ENCODE results near the gene SNX3. TPM values are rescaled to one million over a fixed set of nuclear protein-coding genes. Genes with fewer than 3 reads are reported as not detected.

Gene SNX3
- polyA plus RNA-seq, 1 donor from 2014 or later = 135 TPM

DNA sequence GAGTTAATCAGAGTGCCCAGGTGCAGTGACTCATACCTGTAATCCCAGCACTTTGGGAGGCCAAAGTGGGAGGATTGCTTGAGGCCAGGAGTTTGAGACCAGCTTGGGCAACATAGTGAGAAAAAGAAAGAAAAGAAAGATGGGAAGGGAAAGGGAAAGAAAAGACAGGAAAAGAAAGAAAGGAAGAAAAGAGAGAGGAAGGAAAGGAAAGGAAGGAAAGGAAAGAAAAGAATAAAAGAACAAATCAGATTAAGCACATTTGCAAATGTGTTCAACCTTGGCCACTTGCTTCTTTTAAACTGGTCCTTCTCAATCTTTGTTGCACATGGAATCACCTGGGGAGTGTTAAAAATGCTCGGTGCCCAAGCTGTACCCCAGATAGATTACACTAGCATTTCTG, 67.0 kb downstream of the SNX3 start:
- Histone ChIP-seq H2AFZ (ENCODE audit: low read depth, low read length) (no peak overlapping the region), H4K20me1 (ENCODE audit: insufficient read depth) (no peaks in the 10 kb centered on the region), H3K27me3 (ENCODE audit: insufficient read depth, low read depth, low read length) (no peaks in the 10 kb centered on the region), H3K36me3 (ENCODE audit: insufficient read depth, low read length) (no peaks in the 10 kb centered on the region), H3F3A (ENCODE audit: insufficient read depth, low read length, poor library complexity, severe bottlenecking) (no peaks in the 10 kb centered on the region), H3K9ac (ENCODE audit: low read length) (no peak overlapping the region), H3K9me2 (ENCODE audit: insufficient read depth, low read length) (no peaks in the 10 kb centered on the region), H3K4me3 (ENCODE audit: low read length) (no peak overlapping the region), H3K9me3 (ENCODE audit: low read length) (no peaks in the 10 kb centered on the region), H3K4me2 (ENCODE audit: low read length) (no peak overlapping the region), H3K79me2 (replicated peaks; ENCODE audit: insufficient read depth, low read length) (no peaks in the 10 kb centered on the region), H3K27ac (ENCODE audit: low read length) (no peak overlapping the region)
- TF ChIP-seq EZH2 (IDR thresholded peaks at IDR 0.05; ENCODE audit: borderline replicate concordance, insufficient read depth, low read length, poor library complexity, severe bottlenecking) (no peak), SMC3 (conservative IDR thresholded peaks at IDR 0.05; ENCODE audit: poor library complexity) (no peak), EP300 (conservative IDR thresholded peaks at IDR 0.05; ENCODE audit: poor library complexity, severe bottlenecking) (no peak)
- TF ChIP-seq, protein P1, sequence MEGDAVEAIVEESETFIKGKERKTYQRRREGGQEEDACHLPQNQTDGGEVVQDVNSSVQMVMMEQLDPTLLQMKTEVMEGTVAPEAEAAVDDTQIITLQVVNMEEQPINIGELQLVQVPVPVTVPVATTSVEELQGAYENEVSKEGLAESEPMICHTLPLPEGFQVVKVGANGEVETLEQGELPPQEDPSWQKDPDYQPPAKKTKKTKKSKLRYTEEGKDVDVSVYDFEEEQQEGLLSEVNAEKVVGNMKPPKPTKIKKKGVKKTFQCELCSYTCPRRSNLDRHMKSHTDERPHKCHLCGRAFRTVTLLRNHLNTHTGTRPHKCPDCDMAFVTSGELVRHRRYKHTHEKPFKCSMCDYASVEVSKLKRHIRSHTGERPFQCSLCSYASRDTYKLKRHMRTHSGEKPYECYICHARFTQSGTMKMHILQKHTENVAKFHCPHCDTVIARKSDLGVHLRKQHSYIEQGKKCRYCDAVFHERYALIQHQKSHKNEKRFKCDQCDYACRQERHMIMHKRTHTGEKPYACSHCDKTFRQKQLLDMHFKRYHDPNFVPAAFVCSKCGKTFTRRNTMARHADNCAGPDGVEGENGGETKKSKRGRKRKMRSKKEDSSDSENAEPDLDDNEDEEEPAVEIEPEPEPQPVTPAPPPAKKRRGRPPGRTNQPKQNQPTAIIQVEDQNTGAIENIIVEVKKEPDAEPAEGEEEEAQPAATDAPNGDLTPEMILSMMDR (IDR thresholded peaks at IDR 0.05; ENCODE audit: poor library complexity, severe bottlenecking) = no peak

DNA sequence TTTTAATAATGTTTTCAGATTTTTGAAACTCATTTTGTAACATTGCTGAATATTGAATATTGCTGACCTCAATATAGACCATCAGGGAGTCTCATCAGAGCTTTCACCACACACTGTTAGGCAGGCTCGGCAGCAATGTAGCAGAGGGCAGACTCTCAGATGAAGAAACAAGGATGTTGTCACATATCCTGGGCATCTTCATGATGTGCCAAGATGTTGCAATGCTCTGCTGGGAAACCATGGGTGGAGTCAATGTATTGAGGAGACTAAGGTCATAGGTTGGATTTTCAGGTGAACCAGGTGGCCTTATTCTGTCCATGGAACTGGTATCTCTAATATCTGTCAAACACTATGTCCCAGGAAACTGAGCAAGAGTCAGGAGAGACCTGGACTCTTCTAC, 67.7 kb downstream of the SNX3 start:
- Histone ChIP-seq H4K20me1 (ENCODE audit: insufficient read depth) (no peaks in the 10 kb centered on the region), H3K9ac (ENCODE audit: low read length) (no peak overlapping the region)
- TF ChIP-seq MXI1 (conservative IDR thresholded peaks at IDR 0.05; ENCODE audit: poor library complexity, severe bottlenecking) (no peak), EZH2 (IDR thresholded peaks at IDR 0.05; ENCODE audit: borderline replicate concordance, insufficient read depth, low read length, poor library complexity, severe bottlenecking) (no peak), TAF1 (IDR thresholded peaks at IDR 0.05; ENCODE audit: low read depth) (no peak), POLR2AphosphoS5 (IDR thresholded peaks at IDR 0.05) (no peak)

DNA sequence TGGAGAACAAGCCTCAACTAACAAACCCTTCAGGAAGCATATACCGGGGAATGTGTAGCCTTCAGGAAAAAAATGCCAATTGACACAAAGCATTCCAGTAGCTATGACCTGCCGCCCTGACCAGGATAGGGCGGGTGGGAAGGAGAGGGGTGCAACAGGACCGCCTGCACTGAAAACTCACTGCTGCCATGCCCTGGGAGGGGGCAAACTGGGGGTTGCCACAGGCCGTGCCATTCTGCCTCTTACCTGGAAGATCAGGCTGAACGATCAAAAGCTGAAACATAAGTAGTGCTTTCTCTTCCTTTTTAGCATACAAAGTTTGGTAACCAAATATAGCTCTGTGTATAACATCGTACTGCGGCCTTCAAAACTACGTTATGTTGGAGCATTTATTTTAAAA, 73.3 kb downstream of the SNX3 start:
- H3K9ac ChIP-seq (ENCODE audit: low read length) = no peak overlapping the region
- no peaks in the 10 kb centered on the region for H3K9me3 ChIP-seq (ENCODE audit: low read length)
- no peaks in the 10 kb centered on the region for H3K9me2 ChIP-seq (ENCODE audit: insufficient read depth, low read length)
- H3K4me3 ChIP-seq (ENCODE audit: low read length) = no peak overlapping the region
- no peak overlapping the region for H3K27ac ChIP-seq (ENCODE audit: low read length)
- no peaks in the 10 kb centered on the region for H4K20me1 ChIP-seq (ENCODE audit: insufficient read depth)
- H3K27me3 ChIP-seq (ENCODE audit: insufficient read depth, low read depth, low read length) = no peaks in the 10 kb centered on the region
- no peak overlapping the region for H3K4me2 ChIP-seq (ENCODE audit: low read length)
- H3K79me2 ChIP-seq (replicated peaks; ENCODE audit: insufficient read depth, low read length) = no peaks in the 10 kb centered on the region
- no peaks in the 10 kb centered on the region for H3K36me3 ChIP-seq (ENCODE audit: insufficient read depth, low read length)
- TF ChIP-seq MXI1 (conservative IDR thresholded peaks at IDR 0.05; ENCODE audit: poor library complexity, severe bottlenecking) = no peak
- TF ChIP-seq, protein P2, sequence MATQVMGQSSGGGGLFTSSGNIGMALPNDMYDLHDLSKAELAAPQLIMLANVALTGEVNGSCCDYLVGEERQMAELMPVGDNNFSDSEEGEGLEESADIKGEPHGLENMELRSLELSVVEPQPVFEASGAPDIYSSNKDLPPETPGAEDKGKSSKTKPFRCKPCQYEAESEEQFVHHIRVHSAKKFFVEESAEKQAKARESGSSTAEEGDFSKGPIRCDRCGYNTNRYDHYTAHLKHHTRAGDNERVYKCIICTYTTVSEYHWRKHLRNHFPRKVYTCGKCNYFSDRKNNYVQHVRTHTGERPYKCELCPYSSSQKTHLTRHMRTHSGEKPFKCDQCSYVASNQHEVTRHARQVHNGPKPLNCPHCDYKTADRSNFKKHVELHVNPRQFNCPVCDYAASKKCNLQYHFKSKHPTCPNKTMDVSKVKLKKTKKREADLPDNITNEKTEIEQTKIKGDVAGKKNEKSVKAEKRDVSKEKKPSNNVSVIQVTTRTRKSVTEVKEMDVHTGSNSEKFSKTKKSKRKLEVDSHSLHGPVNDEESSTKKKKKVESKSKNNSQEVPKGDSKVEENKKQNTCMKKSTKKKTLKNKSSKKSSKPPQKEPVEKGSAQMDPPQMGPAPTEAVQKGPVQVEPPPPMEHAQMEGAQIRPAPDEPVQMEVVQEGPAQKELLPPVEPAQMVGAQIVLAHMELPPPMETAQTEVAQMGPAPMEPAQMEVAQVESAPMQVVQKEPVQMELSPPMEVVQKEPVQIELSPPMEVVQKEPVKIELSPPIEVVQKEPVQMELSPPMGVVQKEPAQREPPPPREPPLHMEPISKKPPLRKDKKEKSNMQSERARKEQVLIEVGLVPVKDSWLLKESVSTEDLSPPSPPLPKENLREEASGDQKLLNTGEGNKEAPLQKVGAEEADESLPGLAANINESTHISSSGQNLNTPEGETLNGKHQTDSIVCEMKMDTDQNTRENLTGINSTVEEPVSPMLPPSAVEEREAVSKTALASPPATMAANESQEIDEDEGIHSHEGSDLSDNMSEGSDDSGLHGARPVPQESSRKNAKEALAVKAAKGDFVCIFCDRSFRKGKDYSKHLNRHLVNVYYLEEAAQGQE (IDR thresholded peaks at IDR 0.05; ENCODE audit: borderline replicate concordance) = no peak
- no peak for TF ChIP-seq EZH2 (IDR thresholded peaks at IDR 0.05; ENCODE audit: borderline replicate concordance, insufficient read depth, low read length, poor library complexity, severe bottlenecking)
- no peak for TF ChIP-seq EP300 (conservative IDR thresholded peaks at IDR 0.05; ENCODE audit: poor library complexity, severe bottlenecking)
- no peak for TF ChIP-seq RAD21 (conservative IDR thresholded peaks at IDR 0.05)
- no peak for TF ChIP-seq POLR2AphosphoS5 (IDR thresholded peaks at IDR 0.05)
- TF ChIP-seq, protein P1 (IDR thresholded peaks at IDR 0.05; ENCODE audit: poor library complexity, severe bottlenecking) = no peak
- TF ChIP-seq TAF1 (IDR thresholded peaks at IDR 0.05; ENCODE audit: low read depth) = no peak
- TF ChIP-seq SMC3 (conservative IDR thresholded peaks at IDR 0.05; ENCODE audit: poor library complexity) = no peak
- H3F3A ChIP-seq (ENCODE audit: insufficient read depth, low read length, poor library complexity, severe bottlenecking) = no peaks in the 10 kb centered on the region
- no peak overlapping the region for H2AFZ ChIP-seq (ENCODE audit: low read depth, low read length)

More for the DNA sequence above, 67.7 kb downstream of the SNX3 start:
- H2AFZ ChIP-seq (ENCODE audit: low read depth, low read length) = no peak overlapping the region
- no peak overlapping the region for H3K27ac ChIP-seq (ENCODE audit: low read length)
- H3K36me3 ChIP-seq (ENCODE audit: insufficient read depth, low read length) = no peaks in the 10 kb centered on the region
- H3K4me3 ChIP-seq (ENCODE audit: low read length) = no peak overlapping the region
- H3K4me2 ChIP-seq (ENCODE audit: low read length) = no peak overlapping the region
- H3F3A ChIP-seq (ENCODE audit: insufficient read depth, low read length, poor library complexity, severe bottlenecking) = no peaks in the 10 kb centered on the region
- H3K9me3 ChIP-seq (ENCODE audit: low read length) = no peaks in the 10 kb centered on the region
- H3K9me2 ChIP-seq (ENCODE audit: insufficient read depth, low read length) = no peaks in the 10 kb centered on the region
- H3K27me3 ChIP-seq (ENCODE audit: insufficient read depth, low read depth, low read length) = no peaks in the 10 kb centered on the region
- H3K79me2 ChIP-seq (replicated peaks; ENCODE audit: insufficient read depth, low read length) = no peaks in the 10 kb centered on the region
